HFF-Myc (cell line): ENCODE results near the gene LHFPL5.

Source experiments
- DNase-seq: peaks from one replicate; pipeline ENCODE4 v3.0.0-alpha.2; 2011; ENCODE audit warnings: low read depth; ENCODE audit errors: extremely low read depth
- H3K4me3 ChIP-seq: replicated peaks from 2 replicates; pipeline ENCODE4 v1.5.1; 2011; ENCODE audit warnings: low read depth, mild to moderate bottlenecking, control low read depth, low read length
- TF ChIP-seq, protein P1 (sequence below): IDR thresholded peaks from 2 replicates; pipeline ENCODE4 v1.5.1; 2012; ENCODE audit warnings: mild to moderate bottlenecking, low read depth, low read length, control low read depth; ENCODE audit errors: missing control alignments

The LHFPL5 gene

DNA sequence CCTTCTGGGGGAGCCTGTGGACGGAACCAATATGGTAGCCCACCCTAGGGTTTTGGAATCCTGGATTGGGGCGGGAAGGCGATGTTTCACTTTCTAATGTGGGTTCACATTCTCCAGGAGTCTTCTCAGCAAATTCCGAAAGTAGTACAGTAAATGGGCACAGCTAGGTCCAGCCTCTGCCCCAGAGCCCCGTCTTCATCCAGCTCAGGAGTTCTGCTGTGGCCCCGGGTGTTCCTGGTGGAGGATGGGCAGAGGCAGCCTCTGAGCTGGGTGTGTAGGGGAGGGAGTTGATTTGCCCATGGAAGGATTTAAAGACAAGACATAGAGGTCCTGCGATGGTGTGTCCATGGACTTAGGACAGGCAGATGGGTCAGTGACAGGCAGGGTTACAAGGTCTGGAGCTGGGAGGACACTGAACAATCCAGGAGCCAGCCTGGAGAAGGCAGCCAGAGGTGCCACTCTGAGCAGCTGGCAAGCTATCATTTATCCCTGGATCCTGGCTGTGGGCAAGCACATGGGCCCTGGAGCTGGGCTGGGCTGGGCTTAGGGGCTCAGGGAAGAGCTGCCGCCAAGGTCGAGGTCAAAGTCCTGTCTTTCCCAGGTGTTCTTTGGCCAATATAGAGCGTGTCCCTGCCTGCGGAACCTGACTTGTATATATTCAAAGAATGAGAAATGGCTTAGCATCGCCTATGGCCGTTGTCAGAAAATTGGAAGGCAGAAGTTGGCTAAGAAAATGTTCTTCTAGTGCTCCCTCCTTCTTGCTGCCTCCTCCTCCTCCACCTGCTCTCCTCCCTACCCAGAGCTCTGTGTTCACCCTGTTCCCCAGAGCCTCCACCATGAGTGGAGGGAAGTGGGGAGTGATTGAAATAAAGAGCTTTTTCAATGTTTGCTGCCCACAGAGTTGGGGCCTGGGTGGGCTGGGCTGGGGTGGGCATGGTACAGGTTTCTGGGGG lies 17.6 kb upstream of the LHFPL5 start:
- DNase-seq: no peak
- no peak overlapping the region for H3K4me3 ChIP-seq
- TF ChIP-seq, protein P1, sequence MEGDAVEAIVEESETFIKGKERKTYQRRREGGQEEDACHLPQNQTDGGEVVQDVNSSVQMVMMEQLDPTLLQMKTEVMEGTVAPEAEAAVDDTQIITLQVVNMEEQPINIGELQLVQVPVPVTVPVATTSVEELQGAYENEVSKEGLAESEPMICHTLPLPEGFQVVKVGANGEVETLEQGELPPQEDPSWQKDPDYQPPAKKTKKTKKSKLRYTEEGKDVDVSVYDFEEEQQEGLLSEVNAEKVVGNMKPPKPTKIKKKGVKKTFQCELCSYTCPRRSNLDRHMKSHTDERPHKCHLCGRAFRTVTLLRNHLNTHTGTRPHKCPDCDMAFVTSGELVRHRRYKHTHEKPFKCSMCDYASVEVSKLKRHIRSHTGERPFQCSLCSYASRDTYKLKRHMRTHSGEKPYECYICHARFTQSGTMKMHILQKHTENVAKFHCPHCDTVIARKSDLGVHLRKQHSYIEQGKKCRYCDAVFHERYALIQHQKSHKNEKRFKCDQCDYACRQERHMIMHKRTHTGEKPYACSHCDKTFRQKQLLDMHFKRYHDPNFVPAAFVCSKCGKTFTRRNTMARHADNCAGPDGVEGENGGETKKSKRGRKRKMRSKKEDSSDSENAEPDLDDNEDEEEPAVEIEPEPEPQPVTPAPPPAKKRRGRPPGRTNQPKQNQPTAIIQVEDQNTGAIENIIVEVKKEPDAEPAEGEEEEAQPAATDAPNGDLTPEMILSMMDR: no peak

DNA sequence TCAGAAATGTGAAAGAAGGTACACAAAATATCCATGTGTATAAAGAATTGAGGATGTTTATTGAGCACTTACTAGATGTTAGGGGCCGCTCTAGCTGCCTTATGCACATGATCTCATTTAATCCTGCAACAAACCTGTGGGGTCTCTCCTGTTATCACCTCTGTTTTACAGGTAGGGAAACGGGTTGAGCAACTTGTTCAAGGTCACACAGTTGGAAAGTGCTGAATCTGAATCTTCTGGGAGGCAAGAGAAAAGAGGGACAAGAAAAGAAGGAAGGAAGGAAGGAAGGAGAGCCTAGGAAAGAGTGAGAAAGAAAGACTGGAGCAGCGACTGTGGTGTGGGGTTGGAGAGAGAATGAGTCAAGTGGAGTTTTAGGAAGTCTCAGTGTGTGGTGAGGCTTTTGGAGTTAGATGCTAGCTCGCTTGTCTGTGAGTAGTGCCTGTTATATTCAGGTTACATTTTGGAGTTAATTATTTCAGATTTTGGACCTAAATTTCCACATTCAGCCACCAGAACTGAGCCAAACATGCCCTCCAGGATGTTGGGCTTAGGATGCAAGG lies 16.6 kb upstream of the LHFPL5 start:
- no peak overlapping the region for H3K4me3 ChIP-seq
- TF ChIP-seq, protein P1: no peak
- DNase-seq: no peak

DNA sequence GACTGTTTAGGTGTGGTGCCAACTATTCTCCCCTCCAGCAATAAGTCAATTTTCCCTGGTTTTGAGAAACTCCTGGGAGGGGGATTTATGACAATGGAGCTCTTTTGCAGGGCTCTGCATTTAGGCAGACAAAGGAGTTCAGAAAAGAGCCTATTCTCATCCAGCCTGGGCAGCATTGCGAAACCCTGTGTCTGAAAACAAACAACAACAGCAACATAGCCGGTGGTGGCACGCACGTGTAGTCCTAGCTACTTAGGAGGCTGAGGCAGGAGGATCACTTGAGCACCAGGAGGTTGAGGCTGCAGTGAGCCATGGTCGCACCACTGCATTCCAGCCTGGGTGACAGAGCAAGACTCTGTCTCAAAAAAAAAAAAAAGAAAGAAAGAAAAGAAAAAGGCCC lies 14.5 kb upstream of the LHFPL5 start:
- no peak for DNase-seq
- H3K4me3 ChIP-seq: no peak overlapping the region
- TF ChIP-seq, protein P1: no peak

DNA sequence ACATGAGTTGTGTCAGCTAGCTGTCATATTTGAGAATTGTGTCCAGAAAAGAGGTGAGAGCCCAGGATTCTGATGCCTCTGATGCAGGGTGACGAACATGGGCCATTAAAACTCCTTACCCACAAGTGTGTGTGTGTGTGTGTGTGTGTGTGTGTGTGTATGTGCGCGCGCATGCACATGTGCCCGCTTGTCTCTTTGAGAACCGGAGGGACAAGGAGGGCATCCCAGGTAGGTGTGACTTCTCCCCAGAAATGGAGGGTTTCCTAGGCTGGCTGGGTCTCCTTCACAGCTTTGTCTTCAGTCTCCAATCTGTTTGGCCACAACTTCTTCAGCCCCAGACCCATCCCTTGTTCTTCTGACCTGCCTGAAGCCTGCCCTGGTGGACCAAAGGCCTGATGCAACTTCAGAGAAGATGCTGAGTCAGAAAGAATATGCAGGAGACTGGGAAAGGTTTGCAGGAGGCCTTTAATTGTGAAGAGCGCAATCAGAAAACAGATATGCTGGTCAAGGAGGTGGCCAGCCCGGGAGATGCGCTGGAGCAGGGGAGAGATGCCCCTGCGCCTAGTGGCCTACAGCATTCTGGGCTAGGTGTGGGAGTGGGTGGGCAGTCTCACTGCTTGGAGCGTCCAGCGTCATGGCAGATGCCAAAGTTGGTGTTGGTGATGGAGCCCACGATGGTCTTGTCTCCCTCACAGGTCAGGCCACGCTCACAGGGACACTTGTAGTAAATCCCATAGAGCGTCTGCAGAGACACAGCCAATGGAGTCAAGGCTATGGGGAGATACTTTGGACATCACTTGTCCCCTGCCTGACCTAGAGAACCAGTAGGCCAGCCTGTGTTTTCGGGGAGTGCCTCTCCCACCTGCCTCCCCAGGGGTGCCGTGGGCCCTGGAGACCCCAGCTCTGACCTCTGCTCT lies 10.4 kb upstream of the LHFPL5 start:
- no peak for DNase-seq
- TF ChIP-seq, protein P1: no peak
- H3K4me3 ChIP-seq: no peak overlapping the region

DNA sequence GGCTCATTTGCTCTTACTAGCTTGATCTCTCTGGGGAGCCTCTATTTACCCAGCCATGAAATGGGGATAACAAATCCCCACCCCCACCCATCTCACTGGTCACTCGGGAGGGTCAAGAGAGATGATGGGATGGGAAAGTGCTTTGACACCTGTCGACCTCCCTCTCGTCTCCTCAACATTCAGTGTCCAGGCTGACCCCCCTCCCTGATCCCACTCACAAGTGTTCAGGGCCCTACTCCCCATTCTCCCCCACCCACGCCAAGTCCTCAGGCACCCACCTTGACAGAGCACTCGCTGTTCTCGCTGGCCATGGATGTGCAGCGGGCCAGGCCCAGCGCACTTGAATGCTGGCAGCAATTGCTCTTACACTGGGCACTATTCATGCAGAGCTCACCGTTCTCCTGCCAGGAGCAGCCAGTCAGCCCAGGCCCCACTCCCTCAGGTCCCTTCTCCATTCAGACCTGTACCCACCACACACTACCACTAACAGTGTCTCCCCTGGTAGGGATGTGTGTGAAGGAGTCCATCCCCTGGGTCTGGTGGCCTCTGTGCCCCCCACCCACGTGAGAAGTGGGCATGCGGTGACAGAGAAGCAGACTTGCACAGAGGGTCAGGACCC lies 9.6 kb upstream of the LHFPL5 start:
- no peak for DNase-seq
- TF ChIP-seq, protein P1: no peak
- H3K4me3 ChIP-seq: no peak overlapping the region

DNA sequence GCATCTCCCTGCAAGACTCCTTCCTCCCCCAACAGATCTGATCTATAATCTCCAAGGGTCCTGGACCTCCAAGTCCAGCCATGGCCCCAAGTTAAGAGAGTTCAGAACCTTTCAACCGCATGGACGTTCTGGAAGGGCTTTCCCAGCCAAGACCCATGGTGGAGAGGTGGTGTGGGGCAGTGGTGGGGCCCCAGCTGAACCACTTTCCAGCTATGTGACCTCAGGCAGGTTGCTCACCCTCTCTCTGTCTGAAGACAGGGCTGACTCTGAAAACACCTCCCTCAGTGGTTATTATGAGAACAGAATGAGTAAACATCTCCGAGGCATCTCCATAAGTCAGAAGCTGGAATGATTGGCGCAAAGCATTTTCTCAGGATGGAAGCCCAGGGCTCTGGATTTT lies 8.9 kb upstream of the LHFPL5 start:
- TF ChIP-seq, protein P1: no peak
- H3K4me3 ChIP-seq: no peak overlapping the region
- no peak for DNase-seq
